ENCODE data around the gene SMYD3.
A peak's percentile ranks its signal among the peaks of the same experiment; 100 is the strongest.

SMYD3 gene

DNA sequence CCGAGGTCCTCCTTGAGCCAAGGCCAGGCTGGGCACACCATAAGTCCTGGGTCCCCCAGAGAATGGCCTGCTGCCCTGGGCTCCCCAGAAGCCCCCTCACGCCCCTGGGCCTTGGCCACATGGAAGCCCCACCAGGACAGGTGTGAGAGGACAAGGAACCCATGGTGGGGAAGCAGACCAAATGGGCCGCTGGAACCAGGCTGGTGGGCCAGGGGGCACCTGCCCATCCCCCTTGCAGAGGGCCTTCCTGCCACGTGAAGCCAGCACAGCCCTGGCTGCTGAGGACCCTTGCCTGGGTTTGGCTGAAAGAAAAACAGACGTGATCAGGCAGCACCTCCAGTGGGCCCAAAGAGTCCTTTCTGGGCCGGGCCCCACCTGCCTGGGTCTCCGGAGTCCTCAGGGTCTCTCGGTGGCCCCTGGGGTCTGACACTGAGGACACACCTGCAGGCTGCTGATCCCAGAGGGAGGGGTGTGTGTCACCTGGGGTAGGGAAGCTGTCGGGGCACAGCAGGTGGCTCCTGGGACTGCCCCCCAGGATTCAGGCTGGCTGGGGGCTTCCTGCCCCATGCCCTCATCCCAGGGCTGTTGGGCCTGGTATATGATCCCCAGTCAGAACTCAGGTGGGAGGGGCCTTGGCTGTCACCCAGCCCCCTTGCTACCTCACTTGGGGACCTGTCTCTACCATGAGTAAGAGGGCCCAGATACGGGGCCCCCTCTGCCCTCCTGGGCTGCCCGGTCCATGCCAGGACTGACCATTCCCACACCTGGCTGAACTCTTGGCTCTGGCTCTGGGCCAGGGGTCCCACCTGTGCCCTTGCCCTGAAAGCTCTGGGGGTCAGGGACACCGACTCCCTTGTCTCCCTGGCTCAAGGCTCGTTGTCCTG is 3.3 kb upstream of the SMYD3 start:
- H3K27ac ChIP-seq = no peak overlapping the region
- H3K4me3 ChIP-seq (ENCODE audit: low read depth, low read length) = no peak overlapping the region
- H3K9ac ChIP-seq = no peak overlapping the region
- no peak overlapping the region for H3K4me2 ChIP-seq (ENCODE audit: low read length)
- H3K36me3 ChIP-seq (ENCODE audit: control insufficient read depth, insufficient read depth, low read length) = no peaks in the 10 kb centered on the region
- TF ChIP-seq CTCF (IDR thresholded peaks at IDR 0.05) = no peak
- no peak overlapping the region for H2AFZ ChIP-seq
- no peaks in the 10 kb centered on the region for H3K9me3 ChIP-seq (ENCODE audit: control insufficient read depth, low read length)
- no peaks in the 10 kb centered on the region for H3K27me3 ChIP-seq (ENCODE audit: control insufficient read depth, insufficient read depth, low read length)
- H3K4me1 ChIP-seq = no peaks in the 10 kb centered on the region
- no peaks in the 10 kb centered on the region for H3K79me2 ChIP-seq

- no peak for TF ChIP-seq CTCF (IDR thresholded peaks at IDR 0.05)
- Histone ChIP-seq H3K4me3 (ENCODE audit: low read depth, low read length) (no peak overlapping the region), H3K27me3 (ENCODE audit: control insufficient read depth, insufficient read depth, low read length) (no peaks in the 10 kb centered on the region), H3K79me2 (no peaks in the 10 kb centered on the region), H3K9me3 (ENCODE audit: control insufficient read depth, low read length) (no peaks in the 10 kb centered on the region), H3K9ac (no peak overlapping the region), H3K36me3 (ENCODE audit: control insufficient read depth, insufficient read depth, low read length) (no peaks in the 10 kb centered on the region), H3K27ac (no peak overlapping the region), H3K4me2 (ENCODE audit: low read length) (no peak overlapping the region), H2AFZ (no peak overlapping the region), H3K4me1 (no peaks in the 10 kb centered on the region)
These were observed 2.0 kb upstream of the SMYD3 start for GRCh38 chr1:246508897-246509688.

GRCh38 chr1:246506367-246506673 is 759 bp downstream of the SMYD3 start:
- Histone ChIP-seq H3K4me2 (ENCODE audit: low read length) (peak overlapping the region; percentile 86), H3K79me2 (no peaks in the 10 kb centered on the region), H3K36me3 (ENCODE audit: control insufficient read depth, insufficient read depth, low read length) (no peaks in the 10 kb centered on the region), H2AFZ (peak overlapping the region; percentile 86), H3K27ac (no peak overlapping the region), H3K4me1 (no peaks in the 10 kb centered on the region), H3K9me3 (ENCODE audit: control insufficient read depth, low read length) (no peaks in the 10 kb centered on the region), H3K4me3 (ENCODE audit: low read depth, low read length) (peak overlapping the region; percentile 63), H3K27me3 (ENCODE audit: control insufficient read depth, insufficient read depth, low read length) (no peaks in the 10 kb centered on the region), H3K9ac (no peak overlapping the region)
- no peak for TF ChIP-seq CTCF (IDR thresholded peaks at IDR 0.05)

- no peak for TF ChIP-seq CTCF (IDR thresholded peaks at IDR 0.05)
- Histone ChIP-seq H3K9me3 (ENCODE audit: control insufficient read depth, low read length) (no peaks in the 10 kb centered on the region), H3K4me1 (no peaks in the 10 kb centered on the region), H3K4me2 (ENCODE audit: low read length) (no peak overlapping the region), H3K79me2 (no peaks in the 10 kb centered on the region), H3K27me3 (ENCODE audit: control insufficient read depth, insufficient read depth, low read length) (no peaks in the 10 kb centered on the region), H2AFZ (no peak overlapping the region), H3K27ac (no peak overlapping the region), H3K9ac (no peak overlapping the region), H3K36me3 (ENCODE audit: control insufficient read depth, insufficient read depth, low read length) (no peaks in the 10 kb centered on the region), H3K4me3 (ENCODE audit: low read depth, low read length) (no peak overlapping the region)
These were observed 3.7 kb downstream of the SMYD3 start for GRCh38 chr1:246503341-246503740.
